ENCODE measurements around the gene APPL1. TPM values are rescaled to one million over a fixed set of nuclear protein-coding genes. Genes with fewer than 3 reads are reported as not detected.

The APPL1 gene, protein sequence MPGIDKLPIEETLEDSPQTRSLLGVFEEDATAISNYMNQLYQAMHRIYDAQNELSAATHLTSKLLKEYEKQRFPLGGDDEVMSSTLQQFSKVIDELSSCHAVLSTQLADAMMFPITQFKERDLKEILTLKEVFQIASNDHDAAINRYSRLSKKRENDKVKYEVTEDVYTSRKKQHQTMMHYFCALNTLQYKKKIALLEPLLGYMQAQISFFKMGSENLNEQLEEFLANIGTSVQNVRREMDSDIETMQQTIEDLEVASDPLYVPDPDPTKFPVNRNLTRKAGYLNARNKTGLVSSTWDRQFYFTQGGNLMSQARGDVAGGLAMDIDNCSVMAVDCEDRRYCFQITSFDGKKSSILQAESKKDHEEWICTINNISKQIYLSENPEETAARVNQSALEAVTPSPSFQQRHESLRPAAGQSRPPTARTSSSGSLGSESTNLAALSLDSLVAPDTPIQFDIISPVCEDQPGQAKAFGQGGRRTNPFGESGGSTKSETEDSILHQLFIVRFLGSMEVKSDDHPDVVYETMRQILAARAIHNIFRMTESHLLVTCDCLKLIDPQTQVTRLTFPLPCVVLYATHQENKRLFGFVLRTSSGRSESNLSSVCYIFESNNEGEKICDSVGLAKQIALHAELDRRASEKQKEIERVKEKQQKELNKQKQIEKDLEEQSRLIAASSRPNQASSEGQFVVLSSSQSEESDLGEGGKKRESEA
- 39.4 and 39.5 TPM in 2 replicates for total RNA-seq

DNA sequence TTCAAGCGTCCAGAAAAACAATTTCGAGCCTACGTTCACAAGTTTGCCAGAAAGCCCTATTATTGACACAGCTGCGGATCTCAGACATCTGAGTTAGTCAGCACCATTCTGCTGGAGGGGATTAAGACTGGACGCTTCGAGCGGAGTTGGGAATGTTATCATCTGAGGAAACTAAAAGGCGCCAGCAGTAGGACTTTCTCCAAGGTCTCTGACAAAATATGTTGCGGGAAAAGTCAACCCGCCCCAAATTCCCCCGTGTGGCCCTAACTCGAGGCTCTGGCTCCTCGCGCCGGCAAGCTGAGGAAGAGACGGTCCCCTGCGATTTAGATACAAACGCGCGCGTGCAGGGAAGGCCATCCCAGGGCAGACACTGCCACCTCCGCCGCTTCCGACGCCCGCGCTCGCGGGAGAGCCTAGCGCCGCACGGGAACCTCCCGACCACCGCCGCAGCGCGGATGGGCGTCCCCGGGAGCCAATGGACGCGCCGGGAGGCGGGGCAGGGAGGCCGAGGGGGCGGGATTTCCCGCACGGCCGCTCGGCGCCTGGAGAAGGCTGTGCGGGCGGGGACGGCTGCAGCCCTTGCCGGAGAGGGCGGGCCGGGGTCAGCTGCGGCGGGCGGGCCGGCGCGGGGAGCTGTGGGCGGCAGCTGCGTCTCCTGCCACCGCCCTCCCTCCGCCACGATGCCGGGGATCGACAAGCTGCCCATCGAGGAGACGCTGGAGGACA, at the start of gene APPL1:
Gene APPL1 (plus strand): TSS at position 526 of the 726 bp plus-strand sequence. CDS start 155 bp downstream, at position 681.
- intact Hi-C loops (cut with micrococcal nuclease): loop anchor here (5.0 kb wide), 5 partner anchors 425 to 1265 kb away; partner anchors contain the start of genes ABHD6, ARHGEF3, CCDC66 and KCTD6

- intact Hi-C loops (cut with micrococcal nuclease): loop anchor here (5.0 kb wide), 1 partner anchor 733 kb away; no protein-coding TSS in a partner anchor
Observed at GRCh38 chr3:57179580-57180410, 47.7 kb upstream of the APPL1 start.

- intact Hi-C loops (cut with micrococcal nuclease): no loop called here
Observed at GRCh38 chr3:57184526-57184925, 43.0 kb upstream of the APPL1 start.

DNA sequence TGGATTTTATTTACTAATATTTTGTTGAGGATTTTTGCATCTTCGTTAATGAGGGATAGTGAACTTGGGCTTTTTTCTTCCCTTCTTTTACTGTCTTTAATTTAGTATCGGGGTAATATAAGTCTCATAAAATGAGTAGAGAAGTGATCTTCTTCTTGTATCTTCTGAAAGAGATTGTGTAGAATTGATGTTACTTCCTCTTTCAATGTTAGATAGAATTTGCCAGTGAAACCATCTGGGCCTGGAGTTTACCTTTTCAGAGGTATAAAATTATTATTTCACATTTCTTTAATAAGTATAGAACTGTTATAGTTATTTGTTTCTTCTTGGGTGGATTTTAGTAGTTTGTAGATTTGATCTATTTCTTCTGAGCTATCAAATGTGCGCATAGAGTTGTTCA, 35.5 kb upstream of the APPL1 start:
- intact Hi-C loops (cut with micrococcal nuclease): no loop called here

DNA sequence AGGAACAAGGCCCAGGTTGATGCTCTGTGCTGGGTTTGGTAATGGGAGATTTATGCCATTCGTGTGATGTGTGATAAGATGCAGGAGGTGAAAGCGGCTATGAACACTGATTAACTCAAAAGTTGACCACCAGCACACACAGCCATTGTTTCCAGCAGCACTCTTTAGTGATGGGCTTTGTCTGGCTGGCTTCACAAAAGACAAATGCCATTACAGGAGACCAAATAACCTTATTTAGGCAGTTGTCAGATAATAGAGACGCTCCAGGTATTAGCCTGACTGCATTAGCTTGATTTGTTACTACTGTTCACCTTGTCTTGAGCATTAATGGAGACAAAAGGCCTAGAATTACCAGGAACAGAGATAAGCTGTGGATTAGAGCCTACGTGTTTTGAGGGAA, 32.9 kb upstream of the APPL1 start:
- intact Hi-C loops (cut with micrococcal nuclease): no loop called here

GRCh38 chr3:57199895-57200297, 27.6 kb upstream of the APPL1 start, which contains the start of gene HESX1:
TSS of gene HESX1 (minus strand) at chr3:57199978. CDS start at chr3:57199918, 60 bp downstream.
- intact Hi-C loops (cut with micrococcal nuclease): no loop called here

GRCh38 chr3:57206423-57206822, 21.1 kb upstream of the APPL1 start:
- intact Hi-C loops (cut with micrococcal nuclease): no loop called here

DNA sequence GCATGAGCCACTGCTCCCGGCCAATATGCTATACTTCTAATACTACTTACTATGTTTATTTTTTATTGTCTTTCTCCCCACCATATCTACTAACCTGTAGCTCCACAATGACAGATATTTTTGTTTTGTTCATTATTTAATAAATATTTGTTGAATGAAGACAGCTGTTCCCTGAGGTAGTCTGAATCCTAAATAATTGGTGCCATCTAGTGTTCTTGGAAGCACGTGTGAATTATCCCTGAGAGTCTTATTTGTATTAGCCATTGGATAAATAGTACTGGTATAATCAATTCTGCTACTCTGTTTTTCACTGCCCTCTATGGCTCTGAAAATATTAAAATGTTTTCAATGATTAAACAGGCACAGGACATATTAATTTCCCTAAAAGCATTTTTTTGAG, 5.6 kb upstream of the APPL1 start:
- intact Hi-C loops (cut with micrococcal nuclease): no loop called here

DNA sequence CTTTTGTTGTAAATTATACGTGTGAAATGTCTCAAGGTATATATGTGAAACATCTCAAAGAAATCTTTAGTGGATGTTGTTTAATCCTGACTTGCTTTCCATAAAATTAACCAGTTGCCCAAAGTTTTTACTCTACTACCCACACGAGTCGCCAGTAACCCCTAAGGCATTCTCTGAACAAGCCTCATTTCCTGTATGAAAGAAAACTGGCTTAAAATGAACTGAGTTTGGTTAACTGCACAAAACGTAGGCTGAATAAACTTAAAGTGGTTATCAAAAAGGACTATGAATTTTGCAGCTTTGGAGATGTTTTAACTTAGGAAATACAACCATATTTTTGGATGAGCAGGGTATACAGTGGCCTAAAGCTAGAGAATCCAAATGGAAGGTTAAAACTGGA, 2.7 kb upstream of the APPL1 start:
- intact Hi-C loops (cut with micrococcal nuclease): loop anchor here (5.0 kb wide), 5 partner anchors 423 to 1267 kb away; partner anchors contain the start of genes ABHD6, ARHGEF3, CCDC66 and KCTD6

GRCh38 chr3:57226176-57226575, 1.4 kb upstream of the APPL1 start:
- intact Hi-C loops (cut with micrococcal nuclease): loop anchor here (5.0 kb wide), 5 partner anchors 424 to 1266 kb away; partner anchors contain the start of genes ABHD6, ARHGEF3, CCDC66 and KCTD6

DNA sequence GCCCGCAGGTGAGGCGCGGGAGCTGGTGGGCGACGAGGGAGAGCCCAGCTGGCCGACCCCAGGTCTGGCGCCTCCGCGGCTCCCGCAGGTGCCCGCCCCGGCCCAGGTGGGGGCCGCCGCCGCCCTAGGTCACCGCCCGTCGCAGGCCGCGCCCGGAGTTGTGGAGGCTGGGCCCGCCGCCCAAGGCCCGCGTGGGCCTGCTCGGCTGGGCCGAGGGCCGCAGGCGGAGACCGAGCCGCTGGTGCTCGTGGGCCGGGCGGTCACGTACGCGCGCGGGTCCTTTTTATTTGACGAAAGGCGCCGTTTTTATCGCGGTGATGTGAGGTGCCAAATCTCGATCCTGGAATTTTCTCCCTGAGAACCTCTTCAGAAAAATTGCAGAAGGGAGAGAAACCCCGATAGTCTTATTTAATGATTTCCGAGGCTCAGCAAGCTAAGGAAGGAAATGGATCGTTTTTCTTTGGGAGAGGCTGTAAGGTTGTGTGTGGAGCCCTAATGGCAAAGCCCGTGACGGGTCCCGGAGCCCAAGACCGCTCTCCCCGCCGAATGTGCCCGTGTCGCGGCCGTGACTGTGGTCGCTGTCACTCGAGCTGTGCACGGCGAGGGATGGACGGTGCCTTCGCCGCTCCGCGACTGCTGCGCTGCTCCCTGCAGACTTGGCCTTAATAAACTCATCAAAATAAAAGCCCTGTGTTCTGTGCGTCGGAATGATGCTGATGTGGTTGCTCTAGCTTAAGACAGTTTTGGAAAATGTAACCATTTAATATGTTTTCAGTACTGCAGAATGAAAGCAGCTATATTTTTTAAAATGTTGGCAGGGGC, 612 bp downstream of the APPL1 start:
- intact Hi-C loops (cut with micrococcal nuclease): loop anchor here (1.0 to 5.0 kb wide), 13 partner anchors 31 to 1264 kb away; partner anchors contain the start of genes ABHD6, ARHGEF3, CCDC66 and DENND6A

DNA sequence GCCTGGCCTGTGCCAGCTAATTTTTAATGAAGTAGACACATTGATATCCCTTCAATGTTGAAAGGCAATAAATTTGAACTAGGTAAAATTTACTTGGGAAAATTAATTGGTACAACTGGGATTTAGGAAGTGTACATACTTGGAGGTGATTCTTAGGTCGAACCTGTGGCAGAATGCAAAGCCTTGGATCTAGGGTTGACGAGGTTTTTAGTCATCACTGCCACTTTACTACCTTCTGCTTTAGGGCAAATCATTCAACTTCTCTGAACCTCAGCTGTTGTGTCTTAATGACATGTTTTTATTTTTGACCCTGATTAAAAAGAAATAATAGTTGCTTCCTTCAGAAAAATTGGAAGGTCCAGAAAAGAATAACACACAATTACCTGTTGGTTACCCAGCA, 2.5 kb downstream of the APPL1 start:
- intact Hi-C loops (cut with micrococcal nuclease): no loop called here

DNA sequence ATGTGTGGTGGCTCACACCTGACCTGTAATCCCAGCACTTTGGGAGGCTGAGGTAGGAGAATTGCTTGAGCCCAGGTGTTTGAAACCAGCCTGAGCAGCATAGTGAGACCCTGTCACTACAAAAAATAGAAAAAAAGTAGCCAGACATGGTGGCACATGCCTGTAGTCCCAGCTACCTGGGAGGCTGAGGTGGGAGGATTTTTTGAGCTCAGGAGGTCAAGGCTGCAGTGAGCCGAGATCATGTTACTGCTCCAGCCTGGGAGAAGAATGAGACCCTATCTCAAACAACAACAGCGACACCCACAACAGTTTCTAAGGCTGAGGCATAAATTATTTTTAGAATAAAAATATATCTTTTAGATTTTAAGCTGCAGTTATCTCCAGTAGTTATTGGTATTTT, 6.3 kb downstream of the APPL1 start:
- intact Hi-C loops (cut with micrococcal nuclease): no loop called here

DNA sequence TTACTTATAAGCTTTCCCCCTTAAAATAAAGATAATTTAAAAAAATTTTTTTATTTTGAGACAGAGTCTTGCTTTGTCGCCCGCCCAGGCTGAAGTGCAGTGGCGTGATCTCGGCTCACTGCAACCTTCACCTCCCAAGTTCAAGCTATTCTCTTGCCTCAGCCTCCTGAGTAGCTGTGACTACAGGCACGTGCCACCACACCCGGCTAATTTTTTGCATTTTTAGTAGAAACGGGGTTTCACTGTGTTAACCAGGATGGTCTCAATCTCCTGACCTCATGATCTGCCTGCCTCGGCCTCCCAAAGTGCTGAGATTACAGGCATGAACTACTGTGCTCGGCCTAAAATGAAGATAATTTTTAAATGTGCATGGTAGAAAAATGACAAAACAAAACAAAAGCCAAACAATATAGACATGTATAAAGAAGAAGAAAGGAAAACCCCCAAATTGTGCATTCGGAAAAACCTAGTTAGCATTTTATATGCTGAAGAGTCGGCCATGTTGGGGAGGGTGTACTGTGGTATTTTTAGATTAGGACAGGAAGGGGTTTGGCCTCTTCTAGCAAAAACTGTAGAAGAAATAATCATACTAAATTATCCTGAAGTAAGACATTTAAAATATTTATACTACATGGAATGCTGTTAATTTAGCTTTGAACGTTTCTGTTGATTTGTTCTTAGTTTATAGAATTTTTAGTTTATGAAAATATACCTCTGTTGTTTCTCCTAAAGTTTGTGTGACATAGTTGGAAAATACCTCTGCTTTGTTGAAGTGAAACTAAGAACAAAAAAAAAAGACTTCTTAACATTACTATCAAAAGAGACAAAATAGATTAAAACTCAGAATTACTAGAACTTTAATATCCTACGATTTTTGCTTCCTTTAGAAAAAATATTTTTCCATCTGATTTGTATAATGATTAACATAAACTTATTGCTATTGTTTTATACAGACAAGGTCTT, 7.4 kb downstream of the APPL1 start:
- intact Hi-C loops (cut with micrococcal nuclease): no loop called here

- intact Hi-C loops (cut with micrococcal nuclease): no loop called here
Observed at GRCh38 chr3:57244946-57245345, 17.4 kb downstream of the APPL1 start.

GRCh38 chr3:57252404-57252803, 24.9 kb downstream of the APPL1 start:
- intact Hi-C loops (cut with micrococcal nuclease): no loop called here

DNA sequence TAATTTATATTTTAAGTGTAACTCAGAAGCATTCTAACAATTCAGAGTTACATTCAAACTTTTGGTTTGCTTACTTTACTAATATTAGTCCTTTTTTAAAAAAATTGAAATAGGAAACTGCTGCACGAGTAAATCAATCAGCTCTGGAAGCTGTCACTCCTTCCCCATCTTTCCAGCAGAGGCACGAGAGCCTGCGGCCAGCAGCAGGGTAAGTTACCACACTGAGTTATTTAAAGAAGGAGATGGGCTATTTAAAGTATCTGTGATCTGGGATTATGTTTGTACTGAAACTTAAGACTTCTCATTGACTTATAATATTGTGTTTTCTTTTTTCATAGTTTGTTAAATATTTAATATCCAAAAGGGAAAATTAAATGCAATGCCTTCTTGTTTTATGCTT, 29.3 kb downstream of the APPL1 start:
- intact Hi-C loops (cut with micrococcal nuclease): no loop called here

DNA sequence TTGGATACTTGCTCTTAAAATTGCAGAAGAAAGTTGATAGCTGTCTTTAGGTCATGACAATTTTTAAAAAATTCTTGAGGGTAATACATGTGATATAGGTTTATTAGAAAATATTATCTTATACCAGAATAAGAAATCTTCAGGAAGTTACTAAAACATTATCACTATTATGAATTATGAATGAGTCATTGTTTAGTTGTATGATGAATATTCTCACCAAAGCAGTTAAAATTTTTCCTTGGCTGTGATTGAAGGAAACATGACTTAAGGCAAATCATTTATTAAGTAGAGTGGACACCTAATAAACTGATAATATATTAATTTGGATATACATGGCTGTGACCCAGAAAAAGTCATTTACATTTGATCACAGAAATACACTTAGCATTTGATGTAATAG, 30.1 kb downstream of the APPL1 start:
- intact Hi-C loops (cut with micrococcal nuclease): no loop called here
